Ovary (tissue), 3 donors: ENCODE results near the gene AOX1.

Experiments used
- CTCF ChIP-seq, 3 donors: fragments of 450-650 bp in 2 of 3; fragments of 200-600 bp in 1 of 3; IDR thresholded peaks; one replicate each; pipeline versions ENCODE4 v1.5.1 to v1.8.0; 2016 to 2022; ENCODE audit warnings: antibody characterized with exemption in 3 of 3, mild to moderate bottlenecking in 1 of 3
- EP300 ChIP-seq: sonication (generic); formaldehyde crosslinking; IDR thresholded peaks from one replicate; pipeline ENCODE4 v1.6.1; 2017; ENCODE audit warnings: antibody characterized with exemption
- POLR2A ChIP-seq: fragments of 450-650 bp; IDR thresholded peaks from one replicate; pipeline ENCODE4 v1.6.1; 2017; ENCODE audit warnings: antibody characterized with exemption, mild to moderate bottlenecking, moderate library complexity
- donor health status: DM: no; HTN: no; CAD: no.

- TF ChIP-seq CTCF (IDR thresholded peaks at IDR 0.05) = no peak
- no peak for TF ChIP-seq POLR2A
- no peak for TF ChIP-seq EP300
These were observed 13.4 kb downstream of the AOX1 start for GRCh38 chr2:200599206-200599605.
